ENCODE measurements around the gene F2RL1. TPM values are rescaled to one million over a fixed set of nuclear protein-coding genes. Genes with fewer than 3 reads are reported as not detected.

F2RL1 gene
- total and polyA plus RNA-seq, 2 experiments from 2014 or later = 15.3 to 32.1 TPM

- H3K79me2 ChIP-seq (replicated peaks; ENCODE audit: insufficient read depth) = no peaks in the 10 kb centered on the region
- H3K9me3 Mint-ChIP-seq = no peaks in the 10 kb centered on the region
- no peak overlapping the region for H3K4me2 ChIP-seq
- H3K4me3 ChIP-seq = no peak overlapping the region
- no peaks in the 10 kb centered on the region for H3K9me2 ChIP-seq (ENCODE audit: insufficient read depth)
- peaks cover 3% of the 10 kb centered on the region; the same call in 1 of the 2 replicates for H3K4me1 ChIP-seq (ENCODE audit: insufficient read depth)
- no peaks in the 10 kb centered on the region for H4K20me1 ChIP-seq (replicated peaks; ENCODE audit: insufficient read depth)
- DNase-seq (ENCODE audit: low spot score) (no peak), ATAC-seq (no peak)
- no peaks in the 10 kb centered on the region for H3F3A ChIP-seq (replicated peaks; ENCODE audit: low read depth)
- peaks cover 5% of the 10 kb centered on the region for H3K27me3 Mint-ChIP-seq (ENCODE audit: insufficient read depth, low read depth, poor library complexity)
- TF ChIP-seq ZNF331 (CRISPR knock-in tag; IDR thresholded peaks at IDR 0.05; ENCODE audit: low read depth) (no peak), CREB1 (CRISPR knock-in tag; IDR thresholded peaks at IDR 0.05; ENCODE audit: low read depth) (no peak), CTCF (conservative IDR thresholded peaks at IDR 0.05; ENCODE audit: low read depth in 2 of 2) (no peak), EZH2 (IDR thresholded peaks at IDR 0.05; ENCODE audit: low read depth, unreplicated experiment) (no peak), REST (IDR thresholded peaks at IDR 0.05; ENCODE audit: unreplicated experiment) (no peak), POLR2AphosphoS5 (IDR thresholded peaks at IDR 0.05; ENCODE audit: low read depth) (no peak), ETS1 (IDR thresholded peaks at IDR 0.05) (no peak), ZNF114 (CRISPR knock-in tag; IDR thresholded peaks at IDR 0.05) (no peak), NANOG (IDR thresholded peaks at IDR 0.05; ENCODE audit: borderline replicate concordance) (no peak), ZNF462 (CRISPR knock-in tag; IDR thresholded peaks at IDR 0.05) (no peak), EZH2phosphoT487 (IDR thresholded peaks at IDR 0.05; ENCODE audit: unreplicated experiment) (no peak), STAT1 (IDR thresholded peaks at IDR 0.05; ENCODE audit: unreplicated experiment) (no peak), JUNB (IDR thresholded peaks at IDR 0.05; ENCODE audit: unreplicated experiment) (no peak)
- no peak overlapping the region for H3K4me3 Mint-ChIP-seq
- H3K36me3 Mint-ChIP-seq (ENCODE audit: low read depth) = no peaks in the 10 kb centered on the region
- H3K27ac Mint-ChIP-seq = no peak overlapping the region
- H3K4me1 Mint-ChIP-seq = peaks cover 10% of the 10 kb centered on the region
- no peaks in the 10 kb centered on the region for H3K36me3 ChIP-seq (ENCODE audit: insufficient read depth)
- H3K27ac ChIP-seq (ENCODE audit: low read depth) = no peak overlapping the region
- H2AFZ ChIP-seq = no peak overlapping the region
- H3K27me3 ChIP-seq (ENCODE audit: insufficient read depth) = no peaks in the 10 kb centered on the region
Observed at GRCh38 chr5:76866503-76866902, 47.7 kb downstream of the F2RL1 start.
